H1 (cell line): ENCODE measurements around the gene KDSR. TPM values are rescaled to one million over a fixed set of nuclear protein-coding genes. Genes with fewer than 3 reads are reported as not detected.

ENCODE experiments used
- CTCF ChIA-PET: fragments of 300-600 bp; sonication (Branson Sonifier 250); formaldehyde crosslinking; loops from one replicate; lab custom pipeline; 2021; ENCODE audit not compliant: partially characterized antibody; lab: Charles Lee
- POLR2A ChIA-PET: fragments of 300-600 bp; sonication (Branson Sonifier 250); formaldehyde crosslinking; loops from one replicate; lab custom pipeline; 2021; ENCODE audit warnings: inconsistent platforms; ENCODE audit not compliant: partially characterized antibody; lab: Charles Lee
- DNase-seq, 2 experiments: peaks; one replicate each; pipeline versions ENCODE4 v3.0.0 to v3.0.0-alpha.2; 2010 to 2022; ENCODE audit warnings: low spot score in 2 of 2, low read depth in 1 of 2, mixed read lengths in 1 of 2
- FAIRE-seq: peaks from 2 replicates; lab custom pipeline; 2011; peaks lifted over from hg19 to GRCh38; lab: Jason Lieb, UNC
- H2AFZ ChIP-seq: 2 replicates; pipeline ENCODE4 v1.8.1; 2012; ENCODE audit warnings: low read length, inconsistent platforms
- H2AK5ac ChIP-seq: 2 replicates; pipeline ENCODE4 v1.6.1; 2013; ENCODE audit warnings: low read depth, low read length
- H2BK120ac ChIP-seq: replicated peaks from 2 replicates; pipeline ENCODE3; 2013; ENCODE audit warnings: low read depth, low read length, inconsistent platforms
- H2BK12ac ChIP-seq: 2 replicates; pipeline ENCODE4 v1.6.1; 2013; ENCODE audit warnings: low read depth, low read length
- H2BK15ac ChIP-seq: 2 replicates; pipeline ENCODE4 v1.6.1; 2013; ENCODE audit warnings: low read length
- H2BK20ac ChIP-seq: 2 replicates; pipeline ENCODE4 v1.6.1; 2013; ENCODE audit warnings: low read length
- H2BK5ac ChIP-seq: 2 replicates; pipeline ENCODE4 v1.6.1; 2013; ENCODE audit warnings: low read depth, low read length
- H3K14ac ChIP-seq: 2 replicates; pipeline ENCODE4 v1.6.1; 2013; ENCODE audit warnings: inconsistent platforms; ENCODE audit not compliant: insufficient read length
- H3K18ac ChIP-seq: 2 replicates; pipeline ENCODE4 v1.6.1; 2013; ENCODE audit warnings: low read length; ENCODE audit errors: extremely low read depth
- H3K23ac ChIP-seq: 2 replicates; pipeline ENCODE4 v1.6.1; 2013; ENCODE audit warnings: inconsistent platforms; ENCODE audit not compliant: insufficient read length
- H3K23me2 ChIP-seq: 2 replicates; pipeline ENCODE4 v1.6.1; 2013; ENCODE audit warnings: low read depth, low read length
- H3K27ac ChIP-seq: 2 replicates; pipeline ENCODE4 v1.6.1; 2011; ENCODE audit warnings: low read depth, low read length, inconsistent platforms
- H3K27me3 ChIP-seq, 4 experiments: replicated peaks in 1 of 4; 1 replicate in 1 of 4; 2 replicates in 3 of 4; pipeline versions ENCODE4 v1.6.1 to v1.8.1; 2011 to 2013; ENCODE audit warnings: low read length in 3 of 4, mild to moderate bottlenecking in 3 of 4, inconsistent platforms in 2 of 4, mixed read lengths in 2 of 4, moderate library complexity in 1 of 4; ENCODE audit not compliant: control insufficient read depth in 3 of 4, insufficient read depth in 3 of 4; ENCODE audit errors: extremely low read depth in 1 of 4
- H3K36me3 ChIP-seq, 4 experiments: 2 replicates each; pipeline versions ENCODE4 v1.6.1 to v1.8.1; 2011 to 2013; ENCODE audit warnings: mild to moderate bottlenecking in 4 of 4, low read length in 3 of 4, moderate library complexity in 2 of 4, control low read depth in 1 of 4, inconsistent platforms in 1 of 4; ENCODE audit not compliant: insufficient read depth in 4 of 4, control insufficient read depth in 2 of 4
- H3K4ac ChIP-seq: replicated peaks from 2 replicates; pipeline ENCODE3; 2013; ENCODE audit warnings: low read length, low read depth, mixed read lengths, inconsistent platforms; ENCODE audit not compliant: insufficient read length
- H3K4me1 ChIP-seq, 4 experiments: replicated peaks in 1 of 4; 1 replicate in 1 of 4; 2 replicates in 3 of 4; pipeline versions ENCODE4 v1.6.1 to v1.8.1; 2011 to 2013; ENCODE audit warnings: low read length in 3 of 4, inconsistent platforms in 2 of 4, mixed read lengths in 1 of 4; ENCODE audit not compliant: insufficient read depth in 4 of 4, control insufficient read depth in 3 of 4
- H3K4me2 ChIP-seq, 2 experiments: 2 replicates each; pipeline versions ENCODE4 v1.6.1 to v1.8.1; 2011 to 2013; ENCODE audit warnings: low read depth in 2 of 2, low read length in 2 of 2, control low read depth in 1 of 2, inconsistent platforms in 1 of 2, mild to moderate bottlenecking in 1 of 2; ENCODE audit not compliant: insufficient read depth in 1 of 2
- H3K4me3 ChIP-seq, 4 experiments: fragments of 200-600, 300-600 bp in 1 of 4; sonication (generic), shearing (Covaris generic), sonication (Bioruptor Twin) in 1 of 4; 2 replicates each; pipeline versions ENCODE4 v1.5.1 to v1.8.1; 2011 to 2016; ENCODE audit warnings: low read length in 4 of 4, low read depth in 3 of 4, control low read depth in 2 of 4, inconsistent platforms in 2 of 4, mild to moderate bottlenecking in 2 of 4, mixed read lengths in 1 of 4, moderate library complexity in 1 of 4; ENCODE audit not compliant: insufficient read depth in 2 of 4; ENCODE audit errors: extremely low read depth in 1 of 4
- H3K56ac ChIP-seq: replicated peaks from 2 replicates; pipeline ENCODE3; 2013; ENCODE audit warnings: low read depth, mild to moderate bottlenecking, mixed read lengths, low read length, inconsistent platforms; ENCODE audit not compliant: insufficient read length
- H3K79me1 ChIP-seq: 2 replicates; pipeline ENCODE4 v1.6.1; 2013; ENCODE audit warnings: low read depth, low read length, control low read depth
- H3K79me2 ChIP-seq, 2 experiments: 2 replicates each; pipeline versions ENCODE4 v1.6.1 to v1.8.1; 2012 to 2013; ENCODE audit warnings: low read length in 2 of 2, mild to moderate bottlenecking in 2 of 2, inconsistent platforms in 1 of 2; ENCODE audit not compliant: insufficient read depth in 2 of 2, control insufficient read depth in 1 of 2
- H3K9ac ChIP-seq, 4 experiments: replicated peaks in 1 of 4; 1 replicate in 1 of 4; 2 replicates in 3 of 4; pipeline versions ENCODE4 v1.6.1 to v1.8.1; 2011 to 2013; ENCODE audit warnings: low read depth in 3 of 4, low read length in 3 of 4, control low read depth in 2 of 4, mild to moderate bottlenecking in 2 of 4, moderate library complexity in 2 of 4, inconsistent platforms in 1 of 4; ENCODE audit errors: extremely low read depth in 1 of 4
- H3K9me3 ChIP-seq, 2 experiments: 2 replicates each; pipeline versions ENCODE4 v1.6.1 to v1.8.1; 2012 to 2013; ENCODE audit warnings: mild to moderate bottlenecking in 2 of 2, moderate library complexity in 2 of 2, control low read depth in 1 of 2, inconsistent platforms in 1 of 2, low read depth in 1 of 2, low read length in 1 of 2, mixed read lengths in 1 of 2; ENCODE audit not compliant: insufficient read depth in 2 of 2
- H4K20me1 ChIP-seq, 2 experiments: replicated peaks in 1 of 2; 2 replicates each; pipeline versions ENCODE3 to v1.8.1; 2011 to 2013; ENCODE audit warnings: inconsistent platforms in 2 of 2, low read length in 2 of 2, mild to moderate bottlenecking in 1 of 2; ENCODE audit not compliant: insufficient read depth in 2 of 2, control insufficient read depth in 1 of 2
- H4K5ac ChIP-seq: 2 replicates; pipeline ENCODE4 v1.6.1; 2013; ENCODE audit warnings: low read length, low read depth, mixed read lengths, inconsistent platforms; ENCODE audit not compliant: insufficient read length
- H4K8ac ChIP-seq: 2 replicates; pipeline ENCODE4 v1.8.0; 2013; ENCODE audit warnings: mild to moderate bottlenecking, moderate library complexity, low read length, inconsistent platforms; ENCODE audit not compliant: insufficient read depth; ENCODE audit errors: extremely low read depth
- H4K91ac ChIP-seq: replicated peaks from 2 replicates; pipeline ENCODE3; 2013; ENCODE audit warnings: low read length, mixed read lengths, inconsistent platforms; ENCODE audit not compliant: insufficient read length
- JUND ChIP-seq: IDR thresholded peaks from 2 replicates; pipeline ENCODE4 v1.6.1; 2011; ENCODE audit warnings: mild to moderate bottlenecking, improper control_type of control experiment, low read length
- YY1 ChIP-seq: IDR thresholded peaks from 2 replicates; pipeline ENCODE4 v1.6.1; 2011; ENCODE audit warnings: low read depth, mild to moderate bottlenecking, low read length
- WGBS, 2 experiments: shearing (Covaris generic) in 1 of 2; methylation state at CpG; one replicate each; pipeline versions ENCODE4 v1.1.6 to v1.1.7; 2013 to 2015; ENCODE audit warnings: low lambda C conversion rate in 2 of 2, mixed read lengths in 2 of 2, inconsistent platforms in 1 of 2, low coverage in 1 of 2, missing lambda C conversion rate in 1 of 2; ENCODE audit not compliant: insufficient replicate concordance in 2 of 2, insufficient coverage in 1 of 2, insufficient read length in 1 of 2; ENCODE audit errors: extremely low coverage in 1 of 2, missing lambda C conversion rate in 1 of 2; 5-methylcytosine and 5-hydroxymethylcytosine counted together
- polyA plus RNA-seq, 7 experiments: library from polyadenylated mRNA; depleted of rRNA in 3 of 7; stranded (reverse) in 5 of 7; unstranded in 2 of 7; fragments of >200 nt in 5 of 7; fragments of 200-250 nt in 2 of 7; gene quantifications; 1 replicate in 5 of 7; 2 replicates in 1 of 7; 4 replicates in 1 of 7; pipeline versions ENCODE4 v1.2.1 to v1.2.3, GENCODE V29; 2011 to 2013; ENCODE audit warnings: missing spikeins in 2 of 7, mixed read lengths in 2 of 7
- total RNA-seq: library from RNA; stranded (reverse); fragmentation: NEBNext Ultra II Directional; extraction: Animal tissue kit (Norgen Biotek cat#: 25700); gene quantifications from 2 replicates; pipeline ENCODE4 v1.2.1, GENCODE V29; 2021

Gene KDSR
- total and polyA plus RNA-seq, 2 of the 8 experiments (the other 6 are each of a cell fraction or from before 2014, with no cell fraction given), result 12.4 to 50.5 TPM

DNA sequence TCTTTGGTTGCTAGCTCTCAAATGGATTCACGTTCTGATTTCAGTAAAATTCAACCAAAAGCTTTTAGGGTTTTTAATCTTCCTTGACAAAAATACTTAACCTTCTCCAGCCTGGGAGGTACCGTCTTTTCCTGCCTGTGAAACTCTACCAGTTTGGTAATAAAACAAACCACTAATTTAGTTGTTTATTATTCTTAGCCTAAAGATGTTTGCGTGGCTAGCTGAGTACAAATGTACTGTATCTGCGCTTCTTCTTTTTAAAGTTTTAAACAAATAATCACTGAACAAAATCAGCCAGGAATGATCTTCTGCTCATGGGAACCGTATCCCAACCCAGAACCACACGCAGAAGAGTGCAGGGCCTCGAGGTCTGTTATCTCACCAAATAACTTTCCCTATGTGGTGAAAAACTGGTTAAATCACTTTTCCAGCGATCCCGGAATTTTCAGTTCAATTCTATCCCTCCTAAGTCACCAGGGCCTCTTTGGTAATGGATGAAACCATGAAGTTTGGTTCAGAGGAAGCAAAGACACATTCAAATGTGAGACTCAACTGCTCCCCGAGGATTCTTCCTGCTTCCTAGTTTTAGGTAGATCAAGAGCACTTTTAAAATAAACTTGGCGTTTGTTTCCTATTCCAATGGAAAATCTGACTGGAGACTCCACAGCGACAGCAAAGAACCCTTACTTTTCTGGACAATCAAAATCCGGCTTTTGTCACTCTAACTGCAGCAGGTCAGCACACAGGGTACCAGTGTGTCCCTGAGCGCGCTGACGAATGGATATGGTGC is 83.5 kb downstream of the KDSR start:
- CTCF ChIA-PET, result interaction anchor here (0.9 to 1.2 kb wide), 3 partner anchors 10 to 267 kb away, joined by 3 read pairs; no protein-coding TSS in a partner anchor
- H3K56ac ChIP-seq, result no peak overlapping the region
- no peak overlapping the region for H4K5ac ChIP-seq
- H4K91ac ChIP-seq, result no peak overlapping the region
- H3K23ac ChIP-seq, result no peak overlapping the region
- H3K14ac ChIP-seq, result no peak overlapping the region
- TF ChIP-seq JUND, result no peak
- no peak for TF ChIP-seq YY1
- TF ChIP-seq, all 59 proteins: peak for 0
- no peak overlapping the region for H3K27ac ChIP-seq
- no peak overlapping the region for H3K4me2 ChIP-seq
- H3K36me3 ChIP-seq, result no peaks in the 10 kb centered on the region
- no peak overlapping the region for H3K4ac ChIP-seq
- no peak overlapping the region for H2BK12ac ChIP-seq
- no peaks in the 10 kb centered on the region for H3K79me1 ChIP-seq
- no peaks in the 10 kb centered on the region for H3K27me3 ChIP-seq
- no peak overlapping the region for H3K9ac ChIP-seq
- H3K79me2 ChIP-seq, result no peaks in the 10 kb centered on the region
- DNase-seq, result peak in 1 of 2 experiments; percentile 26
- H3K9me3 ChIP-seq, result no peaks in the 10 kb centered on the region
- H4K8ac ChIP-seq, result no peak overlapping the region
- H3K23me2 ChIP-seq, result no peaks in the 10 kb centered on the region
- H3K4me3 ChIP-seq, result no peak overlapping the region
- no peak overlapping the region for H3K18ac ChIP-seq
- no peak overlapping the region for H2BK20ac ChIP-seq
- no peak overlapping the region for H2BK5ac ChIP-seq
- peaks cover 0 to 2% (median 0%) of the 10 kb centered on the region in 4 experiments; a peak in 2 of 7 replicates for H3K4me1 ChIP-seq
- no peak overlapping the region for H2AK5ac ChIP-seq
- H4K20me1 ChIP-seq, result no peaks in the 10 kb centered on the region
- H2BK15ac ChIP-seq, result no peak overlapping the region
- no peak for FAIRE-seq
- POLR2A ChIA-PET, result interaction anchor here (1.0 kb wide), 1 partner anchor 13 kb away, joined by 3 read pairs; no protein-coding TSS in a partner anchor
- WGBS, 2 experiments, result 93% methylated on average over 16 of the region's 16 CpGs; no CpG with 5 or more reads in 1 of the 2 experiments
- H2AFZ ChIP-seq, result no peak overlapping the region
- no peak overlapping the region for H2BK120ac ChIP-seq
